Measurements from ENCODE around the gene SLC39A8. TPM values are rescaled to one million over a fixed set of nuclear protein-coding genes. Genes with fewer than 3 reads are reported as not detected.

SLC39A8 gene
- 7.9 to 9.5 TPM (median 9.3 TPM) in 3 replicates for total RNA-seq

- TF ChIP-seq CTCF (IDR thresholded peaks at IDR 0.05; ENCODE audit: unreplicated experiment) = peak; percentile 71
- peaks cover 31% of the 10 kb centered on the region for H3K4me1 Mint-ChIP-seq
- H3K36me3 Mint-ChIP-seq = no peaks in the 10 kb centered on the region
- peak; percentile 54 to 83 for DNase-seq (ENCODE audit: low spot score in 2 of 2, unreplicated experiment in 2 of 2)
- peak within 1 kb of the TSS; percentile 87 for H3K27ac Mint-ChIP-seq
- peak within 1 kb of the TSS; percentile 79 for H3K4me3 Mint-ChIP-seq
- H3K27me3 Mint-ChIP-seq (ENCODE audit: low read depth) = peaks cover 5% of the 10 kb centered on the region
- no peaks in the 10 kb centered on the region for H3K9me3 Mint-ChIP-seq
These were observed at the start of gene SLC39A8 for GRCh38 chr4:102344954-102345794. Gene SLC39A8, minus strand, starts transcription at chr4:102345482. Its CDS starts 820 bp downstream, at chr4:102344662.

- DNase-seq (ENCODE audit: low spot score in 2 of 2, unreplicated experiment in 2 of 2) = no peak
- TF ChIP-seq CTCF (IDR thresholded peaks at IDR 0.05; ENCODE audit: unreplicated experiment) = no peak
- Mint-ChIP-seq H3K9me3 (peaks cover 8% of the 10 kb centered on the region), H3K4me1 (peaks cover 19% of the 10 kb centered on the region), H3K27me3 (ENCODE audit: low read depth) (peaks cover 2% of the 10 kb centered on the region), H3K27ac (peak overlapping the region; percentile 94), H3K36me3 (no peaks in the 10 kb centered on the region), H3K4me3 (no peak overlapping the region)
These were observed 46.9 kb upstream of the SLC39A8 start for GRCh38 chr4:102392033-102392744.

GRCh38 chr4:102390438-102390837 is 45.2 kb upstream of the SLC39A8 start:
- Mint-ChIP-seq H3K36me3 (no peaks in the 10 kb centered on the region), H3K27me3 (ENCODE audit: low read depth) (peaks cover 4% of the 10 kb centered on the region), H3K4me1 (peaks cover 19% of the 10 kb centered on the region), H3K4me3 (no peak overlapping the region), H3K9me3 (peaks cover 8% of the 10 kb centered on the region), H3K27ac (no peak overlapping the region)
- no peak for DNase-seq (ENCODE audit: low spot score in 2 of 2, unreplicated experiment in 2 of 2)
- no peak for TF ChIP-seq CTCF (IDR thresholded peaks at IDR 0.05; ENCODE audit: unreplicated experiment)

- no peak for DNase-seq (ENCODE audit: low spot score in 2 of 2, unreplicated experiment in 2 of 2)
- peaks cover 4% of the 10 kb centered on the region for H3K9me3 Mint-ChIP-seq
These were observed 43.3 kb upstream of the SLC39A8 start for GRCh38 chr4:102388611-102389010.

More at GRCh38 chr4:102388611-102389010, 43.3 kb upstream of the SLC39A8 start:
- Mint-ChIP-seq H3K36me3 (no peaks in the 10 kb centered on the region), H3K4me1 (peaks cover 19% of the 10 kb centered on the region), H3K27me3 (ENCODE audit: low read depth) (peaks cover 4% of the 10 kb centered on the region), H3K27ac (no peak overlapping the region), H3K4me3 (no peak overlapping the region)
- TF ChIP-seq CTCF (IDR thresholded peaks at IDR 0.05; ENCODE audit: unreplicated experiment) = no peak
